ENCODE measurements around the gene B3GNT7. TPM values are rescaled to one million over a fixed set of nuclear protein-coding genes. Genes with fewer than 3 reads are reported as not detected.
"Not testable (repeated sequence)": the region's sequence is repeated elsewhere in the genome, so short reads cannot be mapped to it uniquely, and the experiment has no call there.

Gene B3GNT7
- polyA plus RNA-seq, 1 donor (not counting 4 experiments of a cell fraction or from before 2014, with no cell fraction given) = not detected

DNA sequence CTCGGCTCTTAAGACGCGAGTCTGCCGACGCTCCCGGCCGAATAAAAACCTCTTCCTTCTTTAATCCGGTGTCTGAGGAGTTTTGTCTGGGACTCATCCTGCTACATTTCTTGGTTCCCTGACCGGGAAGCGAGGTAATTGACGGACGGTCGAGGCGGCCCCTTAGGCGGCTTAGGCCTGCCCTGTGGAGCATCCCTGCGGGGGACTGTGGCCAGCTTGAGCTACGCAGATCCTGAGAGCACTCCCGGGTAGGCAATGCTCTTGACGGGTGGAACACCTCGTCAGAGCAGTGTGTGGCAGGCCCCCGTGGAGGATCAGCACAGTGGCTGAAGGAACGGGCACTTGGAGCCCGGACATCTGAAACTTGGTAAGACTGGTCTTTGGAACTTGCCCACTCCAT lies 5.6 kb downstream of the B3GNT7 start:
- H2AFZ ChIP-seq (ENCODE audit: control insufficient read depth, low read length); H3K4me2 ChIP-seq (ENCODE audit: control insufficient read depth, extremely low read depth, insufficient read depth, low read depth, low read length); H3K79me2 ChIP-seq (ENCODE audit: control insufficient read depth, insufficient read depth, low read length); H3K9me3 ChIP-seq (ENCODE audit: control insufficient read depth, low read depth, low read length); H3K27ac ChIP-seq (ENCODE audit: control insufficient read depth, insufficient read depth, low read length); H3K4me1 ChIP-seq (ENCODE audit: control insufficient read depth, extremely low read depth, insufficient read depth, low read length); H3K9me1 ChIP-seq (ENCODE audit: control insufficient read depth, extremely low read depth, insufficient read depth, low read length); H3K36me3 ChIP-seq (ENCODE audit: control insufficient read depth in 2 of 2, extremely low read depth in 1 of 2, insufficient read depth in 2 of 2, low read length in 2 of 2); H3K4me3 ChIP-seq (ENCODE audit: control insufficient read depth in 2 of 3, extremely low read depth in 1 of 3, insufficient read depth in 2 of 3, low read depth in 1 of 3, low read length in 3 of 3); FAIRE-seq; dilution Hi-C loops (cut with MboI; ENCODE audit: extremely low pct_ligation_motif_present, low sequenced_read_pairs); DNase-seq (ENCODE audit: low read depth, low spot score); H4K20me1 ChIP-seq (ENCODE audit: control insufficient read depth, extremely low read depth, insufficient read depth, low read length); H3K9ac ChIP-seq (ENCODE audit: control insufficient read depth, extremely low read depth, insufficient read depth, low read length): not testable (repeated sequence)
- H3K27me3 ChIP-seq (ENCODE audit: control insufficient read depth, extremely low read depth, insufficient read depth, low read length) = peaks cover 11% of the 10 kb centered on the region

DNA sequence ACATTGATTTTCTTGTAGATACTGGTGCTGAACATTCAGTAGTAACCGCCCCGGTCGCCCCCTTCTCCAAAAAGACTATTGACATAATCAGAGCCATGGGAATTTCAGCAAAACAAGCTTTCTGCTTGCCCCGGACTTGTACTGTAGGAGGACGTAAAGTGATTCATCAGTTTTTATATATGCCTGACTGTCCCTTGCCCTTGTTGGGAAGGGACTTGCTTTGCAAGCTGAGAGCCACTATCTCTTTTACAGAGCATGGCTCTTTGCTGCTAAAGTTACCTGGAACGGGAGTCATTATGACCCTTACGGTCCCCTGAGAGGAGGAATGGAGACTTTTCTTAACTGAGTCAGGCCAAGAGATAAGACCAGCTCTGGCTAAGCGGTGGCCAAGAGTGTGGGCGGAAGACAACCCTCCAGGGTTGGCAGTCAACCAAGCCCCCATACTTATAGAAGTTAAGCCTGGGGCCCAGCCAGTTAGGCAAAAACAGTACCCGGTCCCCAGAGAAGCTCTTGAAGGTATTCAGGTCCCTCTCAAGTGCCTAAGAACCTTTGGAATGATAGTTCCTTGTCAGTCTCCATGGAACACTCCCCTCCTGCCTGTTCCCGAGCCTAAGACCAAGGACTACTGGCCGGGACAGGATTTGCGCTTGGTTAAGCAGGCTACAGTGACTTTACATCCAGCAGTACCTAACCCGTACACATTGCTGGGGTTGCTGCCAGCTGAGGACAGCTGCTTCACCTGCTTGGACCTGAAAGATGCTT lies 8.1 kb downstream of the B3GNT7 start:
- dilution Hi-C loops (cut with MboI; ENCODE audit: extremely low pct_ligation_motif_present, low sequenced_read_pairs); FAIRE-seq: not testable (repeated sequence)

DNA sequence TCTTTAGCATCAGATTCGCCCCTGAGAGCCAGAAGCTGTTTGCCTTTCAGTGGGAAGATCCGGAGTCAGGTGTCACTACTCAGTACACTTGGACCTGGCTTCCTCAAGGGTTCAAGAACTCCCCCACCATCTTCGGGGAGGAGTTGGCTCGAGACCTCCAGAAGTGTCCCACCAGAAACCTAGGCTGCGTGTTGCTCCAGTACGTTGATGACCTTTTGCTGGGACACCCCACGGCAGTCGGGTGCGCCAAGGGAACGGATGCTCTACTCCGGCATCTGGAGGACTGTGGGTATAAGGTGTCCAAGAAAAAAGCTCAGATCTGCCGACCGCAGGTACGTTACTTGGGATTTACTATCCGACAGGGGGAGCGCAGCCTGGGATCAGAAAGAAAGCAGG lies 8.7 kb downstream of the B3GNT7 start:
- H3K4me2 ChIP-seq (ENCODE audit: control insufficient read depth, extremely low read depth, insufficient read depth, low read depth, low read length); H2AFZ ChIP-seq (ENCODE audit: control insufficient read depth, low read length); H3K4me1 ChIP-seq (ENCODE audit: control insufficient read depth, extremely low read depth, insufficient read depth, low read length); H3K36me3 ChIP-seq (ENCODE audit: control insufficient read depth in 2 of 2, extremely low read depth in 1 of 2, insufficient read depth in 2 of 2, low read length in 2 of 2); H3K4me3 ChIP-seq (ENCODE audit: control insufficient read depth in 2 of 3, extremely low read depth in 1 of 3, insufficient read depth in 2 of 3, low read depth in 1 of 3, low read length in 3 of 3); dilution Hi-C loops (cut with MboI; ENCODE audit: extremely low pct_ligation_motif_present, low sequenced_read_pairs); H3K9me1 ChIP-seq (ENCODE audit: control insufficient read depth, extremely low read depth, insufficient read depth, low read length); H3K9ac ChIP-seq (ENCODE audit: control insufficient read depth, extremely low read depth, insufficient read depth, low read length); H3K79me2 ChIP-seq (ENCODE audit: control insufficient read depth, insufficient read depth, low read length); H3K9me3 ChIP-seq (ENCODE audit: control insufficient read depth, low read depth, low read length); DNase-seq (ENCODE audit: low read depth, low spot score); H4K20me1 ChIP-seq (ENCODE audit: control insufficient read depth, extremely low read depth, insufficient read depth, low read length); H3K27ac ChIP-seq (ENCODE audit: control insufficient read depth, insufficient read depth, low read length); H3K27me3 ChIP-seq (ENCODE audit: control insufficient read depth, extremely low read depth, insufficient read depth, low read length); FAIRE-seq: not testable (repeated sequence)

More for the DNA sequence above, 8.1 kb downstream of the B3GNT7 start:
- not testable (repeated sequence) for H3K36me3 ChIP-seq (ENCODE audit: control insufficient read depth in 2 of 2, extremely low read depth in 1 of 2, insufficient read depth in 2 of 2, low read length in 2 of 2); DNase-seq (ENCODE audit: low read depth, low spot score); H3K4me1 ChIP-seq (ENCODE audit: control insufficient read depth, extremely low read depth, insufficient read depth, low read length); H3K9me3 ChIP-seq (ENCODE audit: control insufficient read depth, low read depth, low read length); H3K79me2 ChIP-seq (ENCODE audit: control insufficient read depth, insufficient read depth, low read length); H3K9ac ChIP-seq (ENCODE audit: control insufficient read depth, extremely low read depth, insufficient read depth, low read length); H3K4me2 ChIP-seq (ENCODE audit: control insufficient read depth, extremely low read depth, insufficient read depth, low read depth, low read length); H3K27ac ChIP-seq (ENCODE audit: control insufficient read depth, insufficient read depth, low read length); H2AFZ ChIP-seq (ENCODE audit: control insufficient read depth, low read length); H3K4me3 ChIP-seq (ENCODE audit: control insufficient read depth in 2 of 3, extremely low read depth in 1 of 3, insufficient read depth in 2 of 3, low read depth in 1 of 3, low read length in 3 of 3); H4K20me1 ChIP-seq (ENCODE audit: control insufficient read depth, extremely low read depth, insufficient read depth, low read length); H3K9me1 ChIP-seq (ENCODE audit: control insufficient read depth, extremely low read depth, insufficient read depth, low read length); H3K27me3 ChIP-seq (ENCODE audit: control insufficient read depth, extremely low read depth, insufficient read depth, low read length)

Measured in keratinocyte (primary cell).